ENCODE measurements around the gene MPZL3. TPM values are rescaled to one million over a fixed set of nuclear protein-coding genes. Genes with fewer than 3 reads are reported as not detected.

Gene MPZL3
- total RNA-seq, 1 experiment from 2014 or later, result 16.8 TPM

DNA sequence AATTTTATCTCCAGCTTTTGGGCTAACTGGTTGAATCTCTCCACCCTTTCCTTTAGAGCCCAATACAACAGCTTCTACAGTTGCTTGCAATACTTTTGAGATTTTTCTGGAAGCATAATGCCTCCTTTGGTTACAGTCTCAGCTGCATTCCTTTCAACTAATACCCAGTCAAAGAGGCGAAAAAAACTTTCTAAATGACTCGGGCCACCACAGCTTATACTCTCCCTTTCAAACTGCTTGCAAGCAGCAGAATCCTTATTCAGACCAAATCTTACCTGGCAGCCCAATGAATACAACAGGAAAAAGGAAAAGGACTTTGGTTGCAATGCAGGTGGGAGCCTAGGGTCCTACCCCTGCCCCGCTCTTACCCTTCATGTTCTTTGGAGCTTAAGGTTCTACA lies 43.1 kb downstream of the MPZL3 start:
- no peak overlapping the region for H3K27ac ChIP-seq
- no peak overlapping the region for H2AFZ ChIP-seq
- H3K9me2 ChIP-seq (ENCODE audit: insufficient read depth), result 0 out of 2 replicates have a peak, but pooled peaks cover 3% of the 10 kb centered on the region
- DNase-seq, result no peak
- 0 out of 2 replicates have a peak, but pooled peaks cover 7% of the 10 kb centered on the region for H3F3A ChIP-seq (ENCODE audit: insufficient read depth, low read depth)
- H3K36me3 ChIP-seq (ENCODE audit: low read depth), result no peaks in the 10 kb centered on the region
- H4K20me1 ChIP-seq (ENCODE audit: insufficient read depth), result no peaks in the 10 kb centered on the region
- ChIA-PET CTCF (no interaction called here), POLR2A (ENCODE audit: unreplicated experiment) (no interaction called here)
- no peaks in the 10 kb centered on the region for H3K27me3 ChIP-seq (ENCODE audit: insufficient read depth, low read depth)
- H3K79me2 ChIP-seq (ENCODE audit: low read depth), result no peaks in the 10 kb centered on the region
- H3K4me3 ChIP-seq, result no peak overlapping the region
- intact Hi-C loops (cut with micrococcal nuclease; ENCODE audit: unreplicated experiment), result no loop called here
- no TSS peak for BruUV-seq (replicated peaks)
- TF ChIP-seq EZH2 (IDR thresholded peaks at IDR 0.05; ENCODE audit: low read depth), result no peak
- TF ChIP-seq, protein P1, sequence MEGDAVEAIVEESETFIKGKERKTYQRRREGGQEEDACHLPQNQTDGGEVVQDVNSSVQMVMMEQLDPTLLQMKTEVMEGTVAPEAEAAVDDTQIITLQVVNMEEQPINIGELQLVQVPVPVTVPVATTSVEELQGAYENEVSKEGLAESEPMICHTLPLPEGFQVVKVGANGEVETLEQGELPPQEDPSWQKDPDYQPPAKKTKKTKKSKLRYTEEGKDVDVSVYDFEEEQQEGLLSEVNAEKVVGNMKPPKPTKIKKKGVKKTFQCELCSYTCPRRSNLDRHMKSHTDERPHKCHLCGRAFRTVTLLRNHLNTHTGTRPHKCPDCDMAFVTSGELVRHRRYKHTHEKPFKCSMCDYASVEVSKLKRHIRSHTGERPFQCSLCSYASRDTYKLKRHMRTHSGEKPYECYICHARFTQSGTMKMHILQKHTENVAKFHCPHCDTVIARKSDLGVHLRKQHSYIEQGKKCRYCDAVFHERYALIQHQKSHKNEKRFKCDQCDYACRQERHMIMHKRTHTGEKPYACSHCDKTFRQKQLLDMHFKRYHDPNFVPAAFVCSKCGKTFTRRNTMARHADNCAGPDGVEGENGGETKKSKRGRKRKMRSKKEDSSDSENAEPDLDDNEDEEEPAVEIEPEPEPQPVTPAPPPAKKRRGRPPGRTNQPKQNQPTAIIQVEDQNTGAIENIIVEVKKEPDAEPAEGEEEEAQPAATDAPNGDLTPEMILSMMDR (conservative IDR thresholded peaks at IDR 0.05), result no peak
- peaks cover 18% of the 10 kb centered on the region for H3K4me1 ChIP-seq (replicated peaks; ENCODE audit: insufficient read depth)
- H3K4me2 ChIP-seq, result no peak overlapping the region
- no peaks in the 10 kb centered on the region for H3K9me3 ChIP-seq (ENCODE audit: insufficient read depth, low read depth)

DNA sequence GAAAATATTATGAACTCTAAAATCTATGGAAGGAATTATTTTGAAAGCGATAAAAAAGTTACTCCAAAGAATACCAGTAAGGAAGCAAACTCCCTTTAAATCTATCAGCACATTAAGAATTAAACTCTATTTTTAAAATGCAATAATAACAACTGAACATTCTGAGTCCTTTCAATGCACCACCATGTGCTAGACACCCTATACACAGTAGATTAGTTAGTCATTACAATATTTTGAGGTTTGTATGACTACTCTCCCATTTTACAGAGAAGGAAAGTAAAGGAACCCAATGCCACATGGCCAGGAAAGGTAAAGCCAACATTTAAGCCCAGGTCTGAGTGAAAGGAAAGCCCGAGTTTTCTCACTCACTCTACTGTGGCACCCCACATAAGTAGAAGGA lies 45.1 kb downstream of the MPZL3 start:
- no peaks in the 10 kb centered on the region for H3K36me3 ChIP-seq (ENCODE audit: low read depth)
- no peak overlapping the region for H3K4me2 ChIP-seq
- no peaks in the 10 kb centered on the region for H3K27me3 ChIP-seq (ENCODE audit: insufficient read depth, low read depth)
- intact Hi-C loops (cut with micrococcal nuclease; ENCODE audit: unreplicated experiment), result no loop called here
- H3K79me2 ChIP-seq (ENCODE audit: low read depth), result no peaks in the 10 kb centered on the region
- BruUV-seq (replicated peaks), result no TSS peak
- no peak overlapping the region for H3K4me3 ChIP-seq
- no peak overlapping the region for H3K27ac ChIP-seq
- TF ChIP-seq, protein P1 (conservative IDR thresholded peaks at IDR 0.05), result no peak
- no peak for TF ChIP-seq EZH2 (IDR thresholded peaks at IDR 0.05; ENCODE audit: low read depth)
- H3K9me2 ChIP-seq (ENCODE audit: insufficient read depth), result 0 out of 2 replicates have a peak, but pooled peaks cover 3% of the 10 kb centered on the region
- H4K20me1 ChIP-seq (ENCODE audit: insufficient read depth), result no peaks in the 10 kb centered on the region
- DNase-seq, result no peak
- 0 out of 2 replicates have a peak, but pooled peaks cover under 1% of the 10 kb centered on the region for H3F3A ChIP-seq (ENCODE audit: insufficient read depth, low read depth)
- ChIA-PET CTCF (no interaction called here), POLR2A (ENCODE audit: unreplicated experiment) (no interaction called here)
- H2AFZ ChIP-seq, result no peak overlapping the region
- peaks cover 6% of the 10 kb centered on the region for H3K4me1 ChIP-seq (replicated peaks; ENCODE audit: insufficient read depth)
- no peaks in the 10 kb centered on the region for H3K9me3 ChIP-seq (ENCODE audit: insufficient read depth, low read depth)

DNA sequence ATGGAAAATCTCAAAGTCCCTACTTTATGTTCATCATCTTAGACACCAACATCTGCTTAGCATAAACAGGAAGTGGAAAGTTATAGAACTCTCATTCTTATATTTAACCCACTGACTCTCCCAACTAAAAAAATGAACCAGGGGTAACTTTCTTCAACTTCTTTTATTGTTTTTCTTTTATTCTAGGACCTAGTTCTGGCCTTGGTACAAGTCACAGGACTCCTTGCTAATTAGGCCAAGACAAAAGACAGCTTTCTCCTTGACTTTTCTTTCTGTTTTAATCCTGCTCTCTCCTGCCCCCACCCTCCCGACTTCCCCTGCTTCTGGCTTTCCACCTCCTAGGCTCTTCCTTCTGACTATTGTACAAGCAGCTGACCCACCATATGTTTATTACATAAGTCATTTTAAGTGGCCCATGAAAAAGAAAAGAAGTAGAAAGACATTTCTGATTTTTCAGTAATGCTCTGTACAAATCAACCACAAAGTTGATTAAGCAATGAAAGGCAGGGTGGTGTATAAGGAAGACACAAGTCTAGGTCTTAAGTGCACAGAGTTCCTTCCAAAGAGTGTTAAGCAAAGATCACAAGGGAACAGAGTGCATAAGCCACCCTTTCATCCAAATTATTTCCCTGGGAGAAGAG lies 45.7 kb downstream of the MPZL3 start:
- H3K9me3 ChIP-seq (ENCODE audit: insufficient read depth, low read depth), result no peaks in the 10 kb centered on the region
- CTCF ChIA-PET, result no interaction called here
- no peaks in the 10 kb centered on the region for H3K27me3 ChIP-seq (ENCODE audit: insufficient read depth, low read depth)
- H3K36me3 ChIP-seq (ENCODE audit: low read depth), result no peaks in the 10 kb centered on the region
- H3K4me1 ChIP-seq (replicated peaks; ENCODE audit: insufficient read depth), result peaks cover under 1% of the 10 kb centered on the region
- H3K9me2 ChIP-seq (ENCODE audit: insufficient read depth), result 0 out of 2 replicates have a peak, but pooled peaks cover 3% of the 10 kb centered on the region
- H3K79me2 ChIP-seq (ENCODE audit: low read depth), result no peaks in the 10 kb centered on the region
- BruUV-seq (replicated peaks), result no TSS peak
- H3K27ac ChIP-seq, result no peak overlapping the region
- intact Hi-C loops (cut with micrococcal nuclease; ENCODE audit: unreplicated experiment), result no loop called here
- POLR2A ChIA-PET (ENCODE audit: unreplicated experiment), result no interaction called here
- no peak for DNase-seq
- no peaks in the 10 kb centered on the region for H3F3A ChIP-seq (ENCODE audit: insufficient read depth, low read depth)
- no peak overlapping the region for H3K4me2 ChIP-seq
- no peak overlapping the region for H2AFZ ChIP-seq
- no peaks in the 10 kb centered on the region for H4K20me1 ChIP-seq (ENCODE audit: insufficient read depth)
- no peak overlapping the region for H3K4me3 ChIP-seq
- TF ChIP-seq EZH2 (IDR thresholded peaks at IDR 0.05; ENCODE audit: low read depth), result no peak
- TF ChIP-seq, protein P1 (conservative IDR thresholded peaks at IDR 0.05), result no peak

All from PC-9 (cell line).